ENCODE measurements around the gene PPL.

DNA sequence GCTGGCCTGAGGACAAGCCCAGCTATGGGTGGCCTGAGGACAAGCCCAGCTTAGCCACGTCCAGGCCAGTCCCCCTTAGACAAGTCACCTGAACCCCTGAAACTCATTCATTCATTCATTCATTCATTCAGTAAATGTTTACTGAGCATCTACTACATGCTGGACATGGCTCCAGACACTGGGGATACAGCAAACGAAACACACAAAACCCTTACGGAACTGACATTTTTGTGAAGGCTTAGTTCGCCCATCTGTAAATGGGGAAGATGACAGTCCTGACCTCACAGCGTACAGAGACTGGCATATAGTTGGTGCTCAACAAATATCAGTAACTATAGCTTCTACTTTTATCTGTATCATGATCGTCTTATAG is 37.5 kb downstream of the PPL start:
- no peak for TF ChIP-seq EZH2 (IDR thresholded peaks at IDR 0.05; ENCODE audit: borderline replicate concordance, low read length)
- TF ChIP-seq, protein P1, sequence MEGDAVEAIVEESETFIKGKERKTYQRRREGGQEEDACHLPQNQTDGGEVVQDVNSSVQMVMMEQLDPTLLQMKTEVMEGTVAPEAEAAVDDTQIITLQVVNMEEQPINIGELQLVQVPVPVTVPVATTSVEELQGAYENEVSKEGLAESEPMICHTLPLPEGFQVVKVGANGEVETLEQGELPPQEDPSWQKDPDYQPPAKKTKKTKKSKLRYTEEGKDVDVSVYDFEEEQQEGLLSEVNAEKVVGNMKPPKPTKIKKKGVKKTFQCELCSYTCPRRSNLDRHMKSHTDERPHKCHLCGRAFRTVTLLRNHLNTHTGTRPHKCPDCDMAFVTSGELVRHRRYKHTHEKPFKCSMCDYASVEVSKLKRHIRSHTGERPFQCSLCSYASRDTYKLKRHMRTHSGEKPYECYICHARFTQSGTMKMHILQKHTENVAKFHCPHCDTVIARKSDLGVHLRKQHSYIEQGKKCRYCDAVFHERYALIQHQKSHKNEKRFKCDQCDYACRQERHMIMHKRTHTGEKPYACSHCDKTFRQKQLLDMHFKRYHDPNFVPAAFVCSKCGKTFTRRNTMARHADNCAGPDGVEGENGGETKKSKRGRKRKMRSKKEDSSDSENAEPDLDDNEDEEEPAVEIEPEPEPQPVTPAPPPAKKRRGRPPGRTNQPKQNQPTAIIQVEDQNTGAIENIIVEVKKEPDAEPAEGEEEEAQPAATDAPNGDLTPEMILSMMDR (IDR thresholded peaks at IDR 0.05; ENCODE audit: low read length): no peak

Measured in OCI-LY1 (cell line).